GM12872 (cell line): ENCODE measurements around the gene SRRM4.

Source experiments
- TF ChIP-seq, protein P1 (sequence below): IDR thresholded peaks from 3 replicates; pipeline ENCODE4 v1.5.1; 2011; ENCODE audit warnings: low read depth, mild to moderate bottlenecking, low read length, moderate library complexity; ENCODE audit not compliant: insufficient read depth

The SRRM4 gene

DNA sequence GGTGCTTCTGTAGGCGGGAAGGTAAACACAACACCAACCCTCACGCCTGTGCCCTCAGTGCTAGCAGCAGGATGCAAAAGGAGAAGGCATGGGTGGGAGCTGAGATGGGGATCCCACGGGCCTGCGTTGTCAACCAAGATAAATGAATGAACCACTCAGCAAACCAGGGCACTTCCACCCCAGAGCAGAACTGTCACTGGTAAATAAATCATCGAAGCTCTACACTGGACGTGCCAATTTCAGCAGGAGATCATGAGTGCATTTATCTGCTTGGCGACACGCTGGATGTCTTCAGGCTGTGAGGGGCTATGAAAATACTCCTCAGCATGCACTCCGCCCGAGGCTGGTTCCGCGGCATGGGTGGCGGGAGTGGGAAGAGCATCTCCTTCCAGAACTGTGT, 230.5 kb downstream of the SRRM4 start:
- TF ChIP-seq, protein P1, sequence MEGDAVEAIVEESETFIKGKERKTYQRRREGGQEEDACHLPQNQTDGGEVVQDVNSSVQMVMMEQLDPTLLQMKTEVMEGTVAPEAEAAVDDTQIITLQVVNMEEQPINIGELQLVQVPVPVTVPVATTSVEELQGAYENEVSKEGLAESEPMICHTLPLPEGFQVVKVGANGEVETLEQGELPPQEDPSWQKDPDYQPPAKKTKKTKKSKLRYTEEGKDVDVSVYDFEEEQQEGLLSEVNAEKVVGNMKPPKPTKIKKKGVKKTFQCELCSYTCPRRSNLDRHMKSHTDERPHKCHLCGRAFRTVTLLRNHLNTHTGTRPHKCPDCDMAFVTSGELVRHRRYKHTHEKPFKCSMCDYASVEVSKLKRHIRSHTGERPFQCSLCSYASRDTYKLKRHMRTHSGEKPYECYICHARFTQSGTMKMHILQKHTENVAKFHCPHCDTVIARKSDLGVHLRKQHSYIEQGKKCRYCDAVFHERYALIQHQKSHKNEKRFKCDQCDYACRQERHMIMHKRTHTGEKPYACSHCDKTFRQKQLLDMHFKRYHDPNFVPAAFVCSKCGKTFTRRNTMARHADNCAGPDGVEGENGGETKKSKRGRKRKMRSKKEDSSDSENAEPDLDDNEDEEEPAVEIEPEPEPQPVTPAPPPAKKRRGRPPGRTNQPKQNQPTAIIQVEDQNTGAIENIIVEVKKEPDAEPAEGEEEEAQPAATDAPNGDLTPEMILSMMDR: no peak
